Stimulated activated CD4-positive, alpha-beta T cell treated with anti-CD3 and anti-CD28 coated beads, Interleukin-4, amount 100 ng/mL, for 24 hours (primary cell): ENCODE results near the gene ZNF486.
"Not testable (repeated sequence)": the region's sequence is repeated elsewhere in the genome, so short reads cannot be mapped to it uniquely, and the experiment has no call there.

Experiments
- DNase-seq: peaks from one replicate; pipeline ENCODE4 v3.0.0-alpha.2; 2020

ZNF486 gene

DNA sequence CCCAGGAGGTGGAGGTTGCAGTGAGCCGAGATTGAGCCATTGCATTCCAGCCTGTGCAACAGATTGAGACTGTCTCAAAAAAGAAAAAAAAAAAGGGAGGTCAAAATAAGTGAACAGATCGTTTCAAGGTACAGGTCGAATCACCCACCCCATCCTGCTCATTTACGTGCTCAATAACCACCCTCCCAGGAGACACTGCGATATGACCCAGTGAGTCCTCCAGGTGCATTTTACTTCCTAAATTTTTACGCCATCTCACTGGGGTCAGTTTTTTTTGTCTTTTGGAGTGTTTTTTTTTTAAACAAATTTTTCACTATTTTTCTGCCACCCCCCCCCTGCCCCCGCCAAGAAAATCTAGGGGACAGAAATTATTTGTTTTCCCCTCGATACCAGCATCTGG is 68.1 kb downstream of the ZNF486 start:
- no peak for DNase-seq

DNA sequence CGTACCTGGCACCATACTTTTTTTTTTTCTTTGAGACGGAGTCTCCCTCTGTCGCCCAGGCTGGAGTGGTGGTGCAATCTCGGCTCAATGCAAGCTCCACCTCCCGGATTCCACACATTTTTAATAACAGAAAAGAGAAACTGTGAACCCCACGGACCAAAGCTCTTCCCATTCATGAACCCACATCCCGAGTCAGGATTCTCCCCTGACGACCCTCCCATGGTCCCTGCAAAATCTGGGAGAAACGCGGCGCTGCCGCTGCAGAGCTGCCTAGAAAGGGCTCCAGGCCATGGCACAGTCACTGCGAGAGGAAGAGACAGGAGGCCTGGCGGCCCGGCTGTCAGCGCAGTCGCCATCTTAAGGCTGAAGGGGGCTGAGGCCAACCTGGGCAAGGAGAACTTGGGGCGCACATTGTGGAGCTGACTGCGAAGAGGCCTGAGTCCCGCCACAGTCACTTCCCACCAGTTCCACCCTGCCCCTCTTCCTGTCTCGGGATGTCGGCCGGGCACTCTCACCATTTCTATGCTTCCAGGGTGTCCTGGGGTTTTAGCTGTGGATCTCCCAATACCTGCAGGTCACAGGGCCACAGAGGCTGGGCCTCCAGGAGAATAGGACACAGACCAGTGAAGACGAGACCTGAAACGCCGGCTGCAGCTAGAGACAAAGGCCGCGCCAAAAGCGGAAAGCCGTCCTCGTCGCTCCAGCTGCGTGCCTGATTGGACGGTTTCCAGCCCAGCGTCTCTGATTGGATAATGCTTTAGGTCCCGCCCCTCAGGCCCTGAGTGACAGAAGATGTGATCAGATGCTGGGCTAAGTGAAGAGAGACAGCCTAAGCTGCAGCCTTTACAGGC is 71.0 kb downstream of the ZNF486 start:
- DNase-seq: peak; percentile 90

- DNase-seq: no peak
Observed at GRCh38 chr19:20243629-20244028, 76.6 kb downstream of the ZNF486 start.

- no peak for DNase-seq
Observed at GRCh38 chr19:20244356-20244755, 77.3 kb downstream of the ZNF486 start.

GRCh38 chr19:20245309-20245708 is 78.3 kb downstream of the ZNF486 start:
- DNase-seq: no peak

DNA sequence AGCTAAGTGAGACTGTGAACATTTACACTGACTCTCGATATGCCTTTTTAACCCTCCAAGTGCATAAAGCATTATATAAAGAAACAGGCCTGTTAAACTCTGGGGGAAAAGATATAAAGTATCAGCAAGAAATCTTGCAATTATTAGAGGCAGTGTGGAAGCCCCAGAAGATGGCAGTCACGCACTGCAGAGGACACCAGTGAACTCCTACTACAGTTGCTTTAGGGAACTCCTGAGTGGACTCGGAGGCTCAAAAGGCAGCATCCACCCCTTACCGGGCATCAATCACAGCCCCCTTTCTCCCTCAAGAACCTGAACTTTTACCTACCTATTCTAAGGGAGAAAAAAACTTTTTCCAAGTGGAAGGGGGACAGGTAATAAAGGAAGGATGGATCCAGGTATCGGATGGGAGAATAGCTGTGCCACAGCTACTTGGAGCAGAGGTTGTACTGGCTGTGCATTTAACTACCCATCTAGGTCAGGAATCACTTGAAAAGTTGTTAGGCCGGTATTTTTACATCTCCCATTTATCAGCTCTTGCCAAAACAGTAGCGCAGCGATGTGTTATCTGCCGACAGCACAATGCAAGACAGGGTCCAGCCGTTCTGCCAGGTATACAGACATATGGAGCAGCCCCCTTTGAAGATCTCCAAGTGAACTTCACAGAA is 80.1 kb downstream of the ZNF486 start:
- DNase-seq: peak; percentile 30

- not testable (repeated sequence) for DNase-seq
Observed at GRCh38 chr19:20248258-20248657, 81.2 kb downstream of the ZNF486 start.
